ENCODE measurements around the gene SPRED2. TPM values are rescaled to one million over a fixed set of nuclear protein-coding genes. Genes with fewer than 3 reads are reported as not detected.

Gene SPRED2
- total RNA-seq, 2 donors from 2014 or later: 21.9 to 22.3 TPM

DNA sequence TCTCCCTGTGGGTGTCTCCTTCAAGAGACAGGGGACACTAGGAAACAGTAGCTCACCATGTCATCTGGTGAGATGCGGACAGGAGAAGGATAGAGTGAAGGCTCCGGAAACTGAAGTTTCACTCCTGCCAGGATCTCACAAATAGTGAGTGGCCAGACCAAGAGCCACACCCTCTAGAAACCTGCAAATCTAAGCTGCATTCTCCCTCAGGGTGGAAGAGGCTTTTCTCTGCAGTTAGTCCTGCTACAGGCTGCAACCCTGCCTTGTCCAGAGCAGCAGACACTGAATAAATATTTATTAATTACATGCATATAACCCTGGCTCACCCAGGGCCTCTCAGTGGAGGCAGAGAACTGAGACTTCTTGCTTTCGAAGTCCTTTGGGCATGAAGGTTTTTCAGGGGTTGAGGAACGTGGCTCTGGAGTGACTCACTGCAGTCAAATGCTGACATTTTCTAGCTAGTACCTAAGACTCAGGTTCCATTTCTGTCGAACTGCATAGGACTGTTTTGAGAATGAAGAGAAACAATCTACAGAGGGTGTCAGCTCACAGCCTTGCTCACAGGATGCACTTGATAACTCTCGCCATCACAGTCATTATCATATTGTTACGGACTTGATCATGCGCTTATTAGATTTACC is 117.5 kb downstream of the SPRED2 start:
- no peak for DNase-seq (ENCODE audit: low spot score)

GRCh38 chr2:65313954-65314256 is 118.5 kb downstream of the SPRED2 start:
- H3K9me3 ChIP-seq: no peaks in the 10 kb centered on the region
- no peak overlapping the region for H3K4me3 ChIP-seq
- no peak for DNase-seq (ENCODE audit: low spot score)
- ATAC-seq (ENCODE audit: insufficient number of reproducible peaks, low FRiP score, low read depth): no peak
- TF ChIP-seq, protein P1, sequence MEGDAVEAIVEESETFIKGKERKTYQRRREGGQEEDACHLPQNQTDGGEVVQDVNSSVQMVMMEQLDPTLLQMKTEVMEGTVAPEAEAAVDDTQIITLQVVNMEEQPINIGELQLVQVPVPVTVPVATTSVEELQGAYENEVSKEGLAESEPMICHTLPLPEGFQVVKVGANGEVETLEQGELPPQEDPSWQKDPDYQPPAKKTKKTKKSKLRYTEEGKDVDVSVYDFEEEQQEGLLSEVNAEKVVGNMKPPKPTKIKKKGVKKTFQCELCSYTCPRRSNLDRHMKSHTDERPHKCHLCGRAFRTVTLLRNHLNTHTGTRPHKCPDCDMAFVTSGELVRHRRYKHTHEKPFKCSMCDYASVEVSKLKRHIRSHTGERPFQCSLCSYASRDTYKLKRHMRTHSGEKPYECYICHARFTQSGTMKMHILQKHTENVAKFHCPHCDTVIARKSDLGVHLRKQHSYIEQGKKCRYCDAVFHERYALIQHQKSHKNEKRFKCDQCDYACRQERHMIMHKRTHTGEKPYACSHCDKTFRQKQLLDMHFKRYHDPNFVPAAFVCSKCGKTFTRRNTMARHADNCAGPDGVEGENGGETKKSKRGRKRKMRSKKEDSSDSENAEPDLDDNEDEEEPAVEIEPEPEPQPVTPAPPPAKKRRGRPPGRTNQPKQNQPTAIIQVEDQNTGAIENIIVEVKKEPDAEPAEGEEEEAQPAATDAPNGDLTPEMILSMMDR (IDR thresholded peaks at IDR 0.05): no peak
- no peaks in the 10 kb centered on the region for H3K27me3 ChIP-seq (replicated peaks; ENCODE audit: insufficient read depth)
- peaks cover 11 to 17% of the 10 kb centered on the region in 2 donors for H3K4me1 ChIP-seq (ENCODE audit: control insufficient read depth in 1 of 2, low read depth in 2 of 2)
- H3K36me3 ChIP-seq: peaks cover 20% of the 10 kb centered on the region
- no peak overlapping the region for H3K27ac ChIP-seq

More for the DNA sequence above, 117.5 kb downstream of the SPRED2 start:
- Histone ChIP-seq H3K4me1 (ENCODE audit: control insufficient read depth in 1 of 2, low read depth in 2 of 2) (peaks cover 11 to 17% of the 10 kb centered on the region in 2 donors), H3K27ac (peak overlapping the region in 1 of 2 donors; percentile 91), H3K27me3 (replicated peaks; ENCODE audit: insufficient read depth) (no peaks in the 10 kb centered on the region), H3K4me3 (no peak overlapping the region), H3K9me3 (no peaks in the 10 kb centered on the region), H3K36me3 (peaks cover 20% of the 10 kb centered on the region)
- TF ChIP-seq, protein P1 (IDR thresholded peaks at IDR 0.05): no peak
- ATAC-seq (ENCODE audit: insufficient number of reproducible peaks, low FRiP score, low read depth): no peak

DNA sequence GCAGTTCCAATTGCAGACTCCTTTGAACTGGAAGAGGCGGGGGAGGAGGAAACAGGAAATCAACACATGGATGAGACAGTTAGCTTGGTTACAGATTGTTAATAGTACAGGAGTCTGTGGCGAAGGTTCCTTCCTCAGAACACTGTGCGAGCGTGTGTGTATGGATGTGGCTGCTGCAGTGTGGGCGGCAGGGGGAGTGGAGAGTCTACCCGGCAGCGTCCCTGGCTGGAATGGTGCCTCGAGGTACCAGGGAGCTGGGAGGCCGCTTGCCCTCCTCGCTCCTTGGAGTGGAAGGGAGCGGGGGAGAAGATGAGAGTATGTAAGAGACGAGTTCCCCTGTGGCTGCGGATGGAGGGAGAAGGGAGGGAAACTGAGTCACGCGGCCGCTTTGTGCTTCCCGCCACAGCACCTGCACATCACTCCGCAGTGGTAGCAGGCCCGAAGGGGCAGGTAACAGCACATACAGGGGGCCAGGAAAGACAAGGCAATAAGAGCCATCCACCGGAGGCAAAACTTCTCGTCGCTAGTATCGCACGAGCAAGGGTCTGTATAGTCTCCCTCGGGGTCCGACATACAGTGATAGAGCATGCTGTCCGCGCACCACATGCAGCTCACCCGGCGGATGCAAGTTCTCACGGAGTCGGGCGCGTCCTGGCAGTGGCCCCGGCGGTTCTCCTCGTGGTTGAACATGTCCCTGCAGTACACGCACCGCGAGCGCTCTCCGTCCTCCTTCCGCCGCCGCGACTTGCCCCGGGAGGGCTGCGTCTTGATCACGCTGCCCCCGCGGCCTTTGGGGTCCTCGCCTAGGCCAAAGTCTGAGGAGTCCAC is 119.1 kb downstream of the SPRED2 start:
- ATAC-seq (ENCODE audit: insufficient number of reproducible peaks, low FRiP score, low read depth): no peak
- no peak for DNase-seq (ENCODE audit: low spot score)
- Histone ChIP-seq H3K27ac (no peak overlapping the region), H3K4me3 (no peak overlapping the region), H3K4me1 (ENCODE audit: control insufficient read depth in 1 of 2, low read depth in 2 of 2) (peaks cover 11 to 17% of the 10 kb centered on the region in 2 donors), H3K36me3 (peaks cover 20% of the 10 kb centered on the region), H3K27me3 (replicated peaks; ENCODE audit: insufficient read depth) (no peaks in the 10 kb centered on the region), H3K9me3 (no peaks in the 10 kb centered on the region)
- TF ChIP-seq, protein P1 (IDR thresholded peaks at IDR 0.05): no peak

DNA sequence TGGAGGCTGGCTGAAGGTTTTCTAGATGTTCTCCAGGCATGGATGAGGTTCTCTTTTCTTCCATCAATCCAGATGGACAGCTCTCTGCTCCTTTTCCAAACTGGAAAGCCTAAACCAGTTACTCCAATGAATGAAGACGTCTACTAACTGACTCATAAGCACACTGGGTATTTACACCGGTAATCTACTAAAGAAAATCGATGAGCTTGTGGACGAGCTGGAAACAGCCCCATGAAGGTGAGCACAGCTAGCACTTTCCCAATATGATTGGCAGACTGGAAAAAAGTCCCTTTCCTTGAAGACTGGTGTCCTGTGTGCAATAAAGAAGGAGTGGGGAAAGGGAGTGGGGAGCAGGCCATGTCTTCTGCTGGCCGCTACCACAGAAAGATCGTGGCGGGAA is 120.8 kb downstream of the SPRED2 start:
- H3K4me3 ChIP-seq: no peak overlapping the region
- no peak for DNase-seq (ENCODE audit: low spot score)
- TF ChIP-seq, protein P1 (IDR thresholded peaks at IDR 0.05): no peak
- H3K36me3 ChIP-seq: peaks cover 20% of the 10 kb centered on the region
- H3K4me1 ChIP-seq (ENCODE audit: control insufficient read depth in 1 of 2, low read depth in 2 of 2): peaks cover 8 to 13% of the 10 kb centered on the region in 2 donors
- no peaks in the 10 kb centered on the region for H3K27me3 ChIP-seq (replicated peaks; ENCODE audit: insufficient read depth)
- H3K27ac ChIP-seq: no peak overlapping the region
- no peaks in the 10 kb centered on the region for H3K9me3 ChIP-seq
- no peak for ATAC-seq (ENCODE audit: insufficient number of reproducible peaks, low FRiP score, low read depth)

- ATAC-seq (ENCODE audit: insufficient number of reproducible peaks, low FRiP score, low read depth) (no peak), DNase-seq (ENCODE audit: low spot score) (no peak)
- no peak overlapping the region for H3K4me3 ChIP-seq
- no peaks in the 10 kb centered on the region for H3K27me3 ChIP-seq (replicated peaks; ENCODE audit: insufficient read depth)
- H3K36me3 ChIP-seq: peaks cover 20% of the 10 kb centered on the region
- H3K27ac ChIP-seq: no peak overlapping the region
- TF ChIP-seq, protein P1 (IDR thresholded peaks at IDR 0.05): no peak
- peaks cover 4 to 8% of the 10 kb centered on the region in 2 donors for H3K4me1 ChIP-seq (ENCODE audit: control insufficient read depth in 1 of 2, low read depth in 2 of 2)
- no peaks in the 10 kb centered on the region for H3K9me3 ChIP-seq
These were observed 121.3 kb downstream of the SPRED2 start for GRCh38 chr2:65311049-65311448.
